Skeletal muscle satellite cell (primary cell): ENCODE measurements around the gene SNX20.

Experiments used
- H3K27me3 ChIP-seq: 2 replicates; pipeline ENCODE4 v1.7.0; 2013; ENCODE audit warnings: low read length; ENCODE audit not compliant: control insufficient read depth, insufficient read depth
- H3K36me3 ChIP-seq: 2 replicates; pipeline ENCODE4 v1.7.0; 2013; ENCODE audit warnings: mild to moderate bottlenecking, control low read depth, low read length; ENCODE audit not compliant: insufficient read depth
- H3K4me1 ChIP-seq: 2 replicates; pipeline ENCODE4 v1.7.0; 2013; ENCODE audit warnings: low read length; ENCODE audit not compliant: control insufficient read depth, insufficient read depth
- H3K4me2 ChIP-seq: 2 replicates; pipeline ENCODE4 v1.7.0; 2013; ENCODE audit warnings: mild to moderate bottlenecking, low read length
- H3K4me3 ChIP-seq: 2 replicates; pipeline ENCODE4 v1.7.0; 2013; ENCODE audit warnings: low read length
- H3K9ac ChIP-seq: 2 replicates; pipeline ENCODE4 v1.7.0; 2013; ENCODE audit warnings: mild to moderate bottlenecking, low read depth, low read length, moderate library complexity
- H3K9me3 ChIP-seq: replicated peaks from 2 replicates; pipeline ENCODE4 v1.7.0; 2013; ENCODE audit warnings: mild to moderate bottlenecking, control low read depth, low read length

SNX20 gene

DNA sequence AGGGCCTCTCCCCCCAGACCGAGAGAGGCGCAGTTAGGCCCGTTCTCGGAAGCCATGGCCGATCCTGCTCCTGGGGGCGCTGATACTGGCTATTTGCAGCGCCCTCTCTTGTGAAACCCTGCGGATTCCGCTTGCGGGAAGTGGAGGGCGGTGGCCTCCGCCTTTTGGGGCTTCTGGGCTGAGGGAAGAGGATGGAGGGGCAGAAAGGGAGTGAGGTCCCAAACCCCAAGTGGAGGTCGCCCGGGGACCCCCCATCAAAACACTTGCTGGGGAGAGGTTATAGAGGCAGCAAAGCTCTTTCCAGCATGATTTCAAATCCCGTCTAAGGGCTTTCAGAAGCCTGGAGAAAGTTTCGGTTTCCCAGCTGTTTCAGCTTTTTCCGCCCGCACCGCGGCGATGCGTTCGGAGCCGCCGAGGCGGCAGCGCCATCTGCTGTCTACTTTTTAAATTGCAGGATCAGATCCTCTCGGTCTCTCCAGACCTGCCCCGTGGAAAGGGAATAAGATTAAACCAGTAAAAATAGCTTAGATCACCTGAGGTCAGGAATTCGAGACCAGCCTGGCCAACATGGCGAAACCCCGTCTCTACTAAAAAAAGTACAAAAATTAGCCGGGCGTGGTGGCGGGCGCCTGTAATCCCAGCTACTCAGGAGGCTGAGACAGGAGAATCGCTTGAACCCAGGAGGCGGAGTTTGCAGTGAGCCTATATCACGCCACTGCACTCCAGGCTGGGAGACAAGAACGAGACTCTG is 15.8 kb downstream of the SNX20 start:
- Histone ChIP-seq H3K27me3 (no peaks in the 10 kb centered on the region), H3K9me3 (no peaks in the 10 kb centered on the region), H3K4me3 (peak overlapping the region; percentile 77), H3K36me3 (no peaks in the 10 kb centered on the region), H3K9ac (peak overlapping the region; percentile 76), H3K4me1 (peaks cover 4% of the 10 kb centered on the region), H3K4me2 (peak overlapping the region; percentile 97)

GRCh38 chr16:50664270-50664669 is 16.8 kb downstream of the SNX20 start:
- H3K4me2 ChIP-seq, result no peak overlapping the region
- H3K27me3 ChIP-seq, result no peaks in the 10 kb centered on the region
- no peaks in the 10 kb centered on the region for H3K36me3 ChIP-seq
- H3K9ac ChIP-seq, result no peak overlapping the region
- no peak overlapping the region for H3K4me3 ChIP-seq
- no peaks in the 10 kb centered on the region for H3K9me3 ChIP-seq
- peaks cover 4% of the 10 kb centered on the region for H3K4me1 ChIP-seq

GRCh38 chr16:50662306-50662940 is 18.7 kb downstream of the SNX20 start:
- Histone ChIP-seq H3K4me1 (peaks cover 4% of the 10 kb centered on the region), H3K27me3 (no peaks in the 10 kb centered on the region), H3K9ac (no peak overlapping the region), H3K4me2 (no peak overlapping the region), H3K36me3 (no peaks in the 10 kb centered on the region), H3K4me3 (no peak overlapping the region), H3K9me3 (no peaks in the 10 kb centered on the region)

DNA sequence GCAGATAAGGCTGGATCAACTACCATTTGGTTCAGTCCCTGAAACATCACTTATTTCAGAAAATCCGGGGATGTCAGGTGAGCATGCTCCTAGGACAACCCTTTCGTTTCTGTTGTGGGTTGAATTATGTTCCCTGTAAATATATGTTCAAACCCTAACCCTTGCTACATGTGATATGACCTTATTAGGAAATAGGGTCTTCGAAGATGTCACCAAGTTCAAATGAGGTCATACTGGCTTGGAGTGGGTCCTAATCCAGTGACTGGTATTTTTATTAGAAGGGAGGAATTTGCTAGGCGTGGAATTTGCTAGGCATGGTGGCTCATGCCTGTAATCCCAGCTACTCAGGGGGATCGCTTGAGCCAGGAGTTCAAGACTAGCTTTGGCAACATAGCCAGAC is 21.3 kb downstream of the SNX20 start:
- peaks cover under 1% of the 10 kb centered on the region for H3K4me1 ChIP-seq
- no peak overlapping the region for H3K4me3 ChIP-seq
- H3K9me3 ChIP-seq, result no peaks in the 10 kb centered on the region
- H3K27me3 ChIP-seq, result no peaks in the 10 kb centered on the region
- no peak overlapping the region for H3K4me2 ChIP-seq
- no peaks in the 10 kb centered on the region for H3K36me3 ChIP-seq
- no peak overlapping the region for H3K9ac ChIP-seq

DNA sequence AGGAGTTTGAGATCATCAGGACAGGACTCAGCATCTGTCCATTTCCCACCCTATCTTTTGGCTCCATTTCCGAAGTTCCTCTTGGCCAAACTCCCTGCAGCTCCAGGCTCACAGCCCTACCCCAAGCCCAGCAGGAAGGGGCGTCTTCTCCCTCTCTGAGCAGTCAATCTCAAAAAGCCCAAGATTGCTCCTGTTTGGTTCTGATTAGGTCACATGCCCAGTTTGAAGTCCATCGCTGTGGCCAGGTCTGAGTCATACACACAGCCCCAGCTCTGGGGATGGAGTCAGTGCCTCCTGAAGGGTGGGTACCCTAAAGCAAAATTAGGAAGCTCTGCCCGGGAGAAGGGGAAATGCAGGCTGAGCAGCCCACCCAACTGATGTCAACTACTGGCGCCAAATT is 23.9 kb downstream of the SNX20 start:
- H3K4me2 ChIP-seq, result no peak overlapping the region
- no peaks in the 10 kb centered on the region for H3K9me3 ChIP-seq
- H3K27me3 ChIP-seq, result no peaks in the 10 kb centered on the region
- no peak overlapping the region for H3K9ac ChIP-seq
- H3K4me1 ChIP-seq, result no peaks in the 10 kb centered on the region
- H3K4me3 ChIP-seq, result no peak overlapping the region
- no peaks in the 10 kb centered on the region for H3K36me3 ChIP-seq

GRCh38 chr16:50655558-50656055 is 25.5 kb downstream of the SNX20 start:
- H3K9ac ChIP-seq, result no peak overlapping the region
- H3K4me3 ChIP-seq, result no peak overlapping the region
- H3K27me3 ChIP-seq, result no peaks in the 10 kb centered on the region
- H3K4me1 ChIP-seq, result no peaks in the 10 kb centered on the region
- H3K36me3 ChIP-seq, result no peaks in the 10 kb centered on the region
- H3K9me3 ChIP-seq, result no peaks in the 10 kb centered on the region
- H3K4me2 ChIP-seq, result no peak overlapping the region

GRCh38 chr16:50653633-50654519 is 27.2 kb downstream of the SNX20 start:
- no peaks in the 10 kb centered on the region for H3K9me3 ChIP-seq
- H3K9ac ChIP-seq, result no peak overlapping the region
- no peaks in the 10 kb centered on the region for H3K36me3 ChIP-seq

GRCh38 chr16:50652836-50653425 is 28.2 kb downstream of the SNX20 start:
- Histone ChIP-seq H3K4me3 (no peak overlapping the region), H3K9me3 (no peaks in the 10 kb centered on the region), H3K4me1 (no peaks in the 10 kb centered on the region), H3K27me3 (peaks cover 5% of the 10 kb centered on the region), H3K36me3 (no peaks in the 10 kb centered on the region), H3K4me2 (no peak overlapping the region), H3K9ac (no peak overlapping the region)

More at GRCh38 chr16:50653633-50654519, 27.2 kb downstream of the SNX20 start:
- Histone ChIP-seq H3K4me3 (no peak overlapping the region), H3K27me3 (no peaks in the 10 kb centered on the region), H3K4me1 (no peaks in the 10 kb centered on the region), H3K4me2 (no peak overlapping the region)

DNA sequence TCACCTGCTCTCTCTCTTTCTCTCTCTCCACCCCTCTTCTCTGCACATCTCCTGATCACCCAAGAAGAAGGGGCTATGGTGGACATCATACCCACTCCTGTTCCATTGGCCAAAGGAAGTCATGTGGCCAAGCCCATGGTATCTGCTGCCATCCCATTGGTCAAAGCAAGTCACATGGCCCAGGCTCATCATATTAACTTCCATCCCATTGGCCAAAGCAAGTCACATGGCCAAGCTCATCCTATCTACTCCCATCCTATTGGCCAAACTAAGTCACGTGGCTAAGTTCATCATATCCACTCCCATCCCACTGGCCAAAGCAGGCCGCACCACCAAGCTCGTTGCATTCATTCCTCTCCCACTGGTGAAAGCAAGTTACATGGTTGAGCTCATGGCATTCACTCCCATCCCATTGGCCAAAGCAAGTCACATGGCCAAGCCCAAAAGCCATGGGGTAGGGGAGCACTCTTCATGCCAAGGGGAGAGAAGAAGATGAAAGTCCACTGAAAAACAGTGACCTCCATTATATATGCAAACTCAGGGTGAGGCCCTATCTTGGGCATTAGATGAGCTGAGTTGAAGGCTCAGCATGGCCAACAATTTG is 29.2 kb downstream of the SNX20 start:
- Histone ChIP-seq H3K4me1 (no peaks in the 10 kb centered on the region), H3K9ac (no peak overlapping the region), H3K9me3 (no peaks in the 10 kb centered on the region), H3K36me3 (no peaks in the 10 kb centered on the region), H3K4me2 (no peak overlapping the region), H3K27me3 (peaks cover 8% of the 10 kb centered on the region), H3K4me3 (no peak overlapping the region)

DNA sequence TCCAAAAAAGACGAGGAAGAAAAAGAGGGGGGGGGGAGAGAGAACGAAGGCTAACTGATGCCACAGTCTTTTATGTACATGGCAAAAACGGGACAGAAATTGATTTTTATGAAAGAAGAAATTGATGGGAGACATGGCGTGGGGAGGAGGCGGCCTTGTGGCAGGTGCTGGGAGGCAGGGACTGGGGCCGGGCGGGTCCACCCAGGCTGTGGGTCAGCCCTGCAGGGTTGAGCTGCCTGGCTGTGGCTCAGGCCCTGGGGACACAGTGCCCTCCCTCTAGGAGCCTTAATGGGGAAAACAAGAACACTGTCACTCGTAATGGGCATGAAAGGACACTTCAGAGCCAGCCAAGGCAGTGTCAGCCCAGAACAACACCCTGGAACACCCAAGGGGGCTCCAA is 34.8 kb downstream of the SNX20 start:
- H3K4me3 ChIP-seq, result no peak overlapping the region
- peaks cover 8% of the 10 kb centered on the region for H3K27me3 ChIP-seq
- no peaks in the 10 kb centered on the region for H3K9me3 ChIP-seq
- no peak overlapping the region for H3K9ac ChIP-seq
- no peaks in the 10 kb centered on the region for H3K4me1 ChIP-seq
- H3K36me3 ChIP-seq, result no peaks in the 10 kb centered on the region
- no peak overlapping the region for H3K4me2 ChIP-seq
